Sigmoid colon (tissue), 7 donors: Measurements from ENCODE around the gene NUP88. TPM values are rescaled to one million over a fixed set of nuclear protein-coding genes. Genes with fewer than 3 reads are reported as not detected.

Experiments
- DNase-seq: peaks from one replicate; pipeline ENCODE4 v3.0.0-alpha.2; 2019
- H3K27ac ChIP-seq, 4 donors: fragments of 200-600 bp; sonication (generic); one replicate each; pipeline ENCODE4 v1.5.1; 2016 to 2019; ENCODE audit warnings: mild to moderate bottlenecking in 1 of 4
- H3K27me3 ChIP-seq, 3 donors: fragments of 200-600 bp; sonication (generic); one replicate each; pipeline ENCODE4 v1.5.1; 2019; ENCODE audit warnings: mild to moderate bottlenecking in 1 of 3
- H3K36me3 ChIP-seq, 4 donors: fragments of 200-600 bp; sonication (generic); one replicate each; pipeline ENCODE4 v1.5.1; 2016 to 2019
- H3K4me1 ChIP-seq, 4 donors: fragments of 200-600 bp; sonication (generic); one replicate each; pipeline ENCODE4 v1.5.1; 2017 to 2019
- H3K4me3 ChIP-seq, 4 donors: fragments of 200-600 bp; sonication (generic); one replicate each; pipeline ENCODE4 v1.5.1; 2017 to 2019; ENCODE audit warnings: mild to moderate bottlenecking in 2 of 4, moderate library complexity in 1 of 4
- H3K9me3 ChIP-seq, 4 donors: fragments of 200-600 bp in 3 of 4; sonication (generic) in 3 of 4; one replicate each; pipeline versions ENCODE4 v1.5.1 to v1.6.1; 2013 to 2019
- EP300 ChIP-seq, 4 donors: sonication (generic); formaldehyde crosslinking; IDR thresholded peaks; one replicate each; pipeline ENCODE4 v1.6.1; 2017; ENCODE audit warnings: antibody characterized with exemption in 4 of 4
- POLR2A ChIP-seq, 2 donors: fragments of 450-650 bp; IDR thresholded peaks; one replicate each; pipeline ENCODE4 v1.6.1; 2016; ENCODE audit warnings: antibody characterized with exemption in 2 of 2, mild to moderate bottlenecking in 2 of 2, moderate library complexity in 2 of 2
- POLR2AphosphoS5 ChIP-seq, 4 donors: sonication (generic); formaldehyde crosslinking; IDR thresholded peaks; one replicate each; pipeline ENCODE4 v1.6.1; 2017; ENCODE audit warnings: antibody characterized with exemption in 4 of 4
- WGBS, 2 donors: extraction: QIAGEN DNeasy Blood & Tissue Kit; methylation state at CpG; one replicate each; pipeline ENCODE4 v1.1.7; 2013; 5-methylcytosine and 5-hydroxymethylcytosine counted together
- intact Hi-C: fragments of 100-400 bp; cut with DNase I; formaldehyde crosslinking; loops from one replicate; pipeline ENCODE4 v1.15.1; 2023
- polyA plus RNA-seq, 3 donors: library from polyadenylated mRNA; stranded (reverse); fragments of 200-250 nt; gene quantifications; one replicate each; pipeline ENCODE4 v1.2.3, GENCODE V29; 2013
- total RNA-seq, 4 donors: library from RNA; depleted of rRNA; stranded (reverse); fragments of >200 nt; gene quantifications; one replicate each; pipeline ENCODE4 v1.1.0, GENCODE V29; 2016
- TF ChIP-seq, protein P1 (sequence below), 4 experiments: fragments of 450-650 bp in 3 of 4; fragments of 200-600 bp in 1 of 4; IDR thresholded peaks; one replicate each; pipeline ENCODE4 v1.5.1; 2016 to 2019; ENCODE audit warnings: antibody characterized with exemption in 4 of 4, mild to moderate bottlenecking in 3 of 4, moderate library complexity in 2 of 4
- donor health status: healthy with polysubstance abuse.
- donor health status: Bipolar disorder and iron deficiency.
- donor health status: healthy.

NUP88 gene
- total and polyA plus RNA-seq, 7 donors, result 39.1 to 82.9 (median 60.7) TPM

DNA sequence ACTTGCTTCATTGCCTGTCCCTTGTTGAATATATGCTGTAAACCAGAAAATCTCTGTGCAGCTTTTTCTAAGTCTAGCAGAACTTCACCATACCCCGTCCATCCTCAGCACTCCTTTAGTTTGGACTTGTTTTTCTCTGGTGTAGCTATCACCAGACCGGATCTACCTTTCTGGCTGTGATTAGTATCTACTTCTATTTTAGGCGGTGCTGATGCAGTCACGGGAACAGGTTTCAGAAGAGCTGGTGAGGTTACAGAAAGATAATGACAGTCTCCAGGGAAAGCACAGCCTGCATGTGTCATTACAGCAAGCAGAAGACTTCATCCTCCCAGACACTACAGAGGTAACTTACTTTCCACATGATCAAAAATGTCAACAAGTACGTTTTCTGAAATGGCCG is 46.4 kb downstream of the NUP88 start:
- no peaks in the 10 kb centered on the region for H3K4me1 ChIP-seq
- intact Hi-C loops, result no loop called here
- no peaks in the 10 kb centered on the region for H3K27me3 ChIP-seq
- TF ChIP-seq POLR2AphosphoS5 (IDR thresholded peaks at IDR 0.05) (no peak), EP300 (IDR thresholded peaks at IDR 0.05) (no peak), POLR2A (IDR thresholded peaks at IDR 0.05) (no peak)
- TF ChIP-seq, protein P1, sequence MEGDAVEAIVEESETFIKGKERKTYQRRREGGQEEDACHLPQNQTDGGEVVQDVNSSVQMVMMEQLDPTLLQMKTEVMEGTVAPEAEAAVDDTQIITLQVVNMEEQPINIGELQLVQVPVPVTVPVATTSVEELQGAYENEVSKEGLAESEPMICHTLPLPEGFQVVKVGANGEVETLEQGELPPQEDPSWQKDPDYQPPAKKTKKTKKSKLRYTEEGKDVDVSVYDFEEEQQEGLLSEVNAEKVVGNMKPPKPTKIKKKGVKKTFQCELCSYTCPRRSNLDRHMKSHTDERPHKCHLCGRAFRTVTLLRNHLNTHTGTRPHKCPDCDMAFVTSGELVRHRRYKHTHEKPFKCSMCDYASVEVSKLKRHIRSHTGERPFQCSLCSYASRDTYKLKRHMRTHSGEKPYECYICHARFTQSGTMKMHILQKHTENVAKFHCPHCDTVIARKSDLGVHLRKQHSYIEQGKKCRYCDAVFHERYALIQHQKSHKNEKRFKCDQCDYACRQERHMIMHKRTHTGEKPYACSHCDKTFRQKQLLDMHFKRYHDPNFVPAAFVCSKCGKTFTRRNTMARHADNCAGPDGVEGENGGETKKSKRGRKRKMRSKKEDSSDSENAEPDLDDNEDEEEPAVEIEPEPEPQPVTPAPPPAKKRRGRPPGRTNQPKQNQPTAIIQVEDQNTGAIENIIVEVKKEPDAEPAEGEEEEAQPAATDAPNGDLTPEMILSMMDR (IDR thresholded peaks at IDR 0.05), result no peak
- WGBS, 2 donors, result 77 to 85% methylated on average over 6 of the region's 6 CpGs
- DNase-seq, result no peak
- H3K36me3 ChIP-seq, result peaks cover 6 to 98% (median 42%) of the 10 kb centered on the region in 4 donors
- H3K27ac ChIP-seq, result no peak overlapping the region
- H3K4me3 ChIP-seq, result no peak overlapping the region
- no peaks in the 10 kb centered on the region for H3K9me3 ChIP-seq

DNA sequence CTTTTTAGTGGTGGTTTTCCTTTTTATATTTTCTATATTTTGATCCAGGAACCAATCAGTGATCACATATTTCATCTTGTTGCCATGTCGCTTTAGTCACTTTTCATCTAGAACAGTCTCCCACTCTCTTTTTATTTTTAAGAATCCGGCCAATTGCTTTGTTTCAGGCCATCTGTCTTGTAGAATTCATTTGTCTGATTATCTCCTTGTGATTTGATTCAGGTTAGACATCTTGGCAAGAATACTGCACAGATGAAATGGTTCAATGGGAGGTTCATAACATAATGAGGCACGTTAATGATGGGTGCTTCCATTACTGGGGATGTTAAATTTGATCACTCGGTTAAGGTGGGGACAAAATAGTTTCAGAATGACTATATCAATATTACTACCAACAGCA is 49.1 kb downstream of the NUP88 start:
- intact Hi-C loops, result no loop called here
- no peaks in the 10 kb centered on the region for H3K27me3 ChIP-seq
- TF ChIP-seq EP300 (IDR thresholded peaks at IDR 0.05), result no peak
- no peak for TF ChIP-seq POLR2AphosphoS5 (IDR thresholded peaks at IDR 0.05)
- TF ChIP-seq POLR2A (IDR thresholded peaks at IDR 0.05), result no peak
- TF ChIP-seq, protein P1 (IDR thresholded peaks at IDR 0.05), result no peak
- no peaks in the 10 kb centered on the region for H3K4me1 ChIP-seq
- H3K36me3 ChIP-seq, result peaks cover 0 to 91% (median 34%) of the 10 kb centered on the region in 4 donors
- no peaks in the 10 kb centered on the region for H3K9me3 ChIP-seq
- no peak overlapping the region for H3K4me3 ChIP-seq
- DNase-seq, result no peak
- 91% methylated on average over 4 of the region's 4 CpGs for WGBS, 2 donors
- H3K27ac ChIP-seq, result no peak overlapping the region

DNA sequence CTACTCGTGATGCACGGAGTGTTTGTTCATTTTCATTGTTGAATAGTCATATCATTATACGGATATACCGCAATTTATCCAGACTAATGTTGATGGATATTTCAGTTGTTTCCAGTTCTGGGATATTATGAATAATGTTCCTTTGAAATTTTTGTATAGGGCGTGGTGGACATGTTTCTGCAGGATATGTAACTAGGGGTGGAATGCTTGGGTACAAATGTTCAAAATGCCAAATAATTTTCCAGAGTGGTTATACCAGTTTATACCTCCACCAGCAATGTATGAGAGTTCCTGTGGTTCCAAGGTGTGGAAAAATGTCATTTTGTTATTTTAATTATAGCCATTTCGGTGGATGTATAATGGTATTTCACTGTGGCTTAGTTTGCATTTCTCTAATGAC is 53.6 kb downstream of the NUP88 start:
- Histone ChIP-seq H3K27ac (no peak overlapping the region), H3K9me3 (no peaks in the 10 kb centered on the region), H3K36me3 (peaks cover 9 to 80% (median 38%) of the 10 kb centered on the region in 4 donors), H3K4me1 (no peaks in the 10 kb centered on the region), H3K4me3 (no peak overlapping the region), H3K27me3 (no peaks in the 10 kb centered on the region)
- TF ChIP-seq EP300 (IDR thresholded peaks at IDR 0.05) (no peak), POLR2AphosphoS5 (IDR thresholded peaks at IDR 0.05) (no peak)
- TF ChIP-seq, protein P1 (IDR thresholded peaks at IDR 0.05), result no peak
- WGBS, 2 donors, result 91 to 95% methylated on average over 6 of the region's 6 CpGs
- intact Hi-C loops, result no loop called here
- DNase-seq, result no peak

DNA sequence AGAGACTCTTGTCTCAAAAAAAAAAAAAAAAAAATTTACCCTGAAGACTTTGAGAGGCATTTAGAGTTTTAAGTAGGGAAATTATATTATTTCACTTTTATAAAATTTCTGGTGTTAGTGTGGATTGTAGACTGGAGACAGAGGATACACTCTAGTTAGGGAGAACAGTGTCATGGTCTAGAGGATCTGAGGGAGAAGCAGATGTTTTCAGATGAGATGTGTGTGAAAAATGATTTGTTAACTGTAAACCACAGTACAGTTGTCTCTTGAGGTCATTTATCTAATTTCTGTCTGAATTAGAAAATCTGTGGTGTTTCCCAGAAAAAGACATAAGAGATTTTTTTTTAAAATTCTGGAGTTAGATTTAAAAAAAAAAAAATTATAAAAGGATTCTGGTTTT is 54.8 kb downstream of the NUP88 start:
- Histone ChIP-seq H3K4me3 (no peak overlapping the region), H3K4me1 (no peaks in the 10 kb centered on the region), H3K9me3 (no peaks in the 10 kb centered on the region), H3K27me3 (no peaks in the 10 kb centered on the region), H3K36me3 (peaks cover 9 to 76% (median 39%) of the 10 kb centered on the region in 4 donors), H3K27ac (no peak overlapping the region)
- TF ChIP-seq EP300 (IDR thresholded peaks at IDR 0.05) (no peak), POLR2A (IDR thresholded peaks at IDR 0.05) (no peak), POLR2AphosphoS5 (IDR thresholded peaks at IDR 0.05) (no peak)
- intact Hi-C loops, result no loop called here
- DNase-seq, result no peak

DNA sequence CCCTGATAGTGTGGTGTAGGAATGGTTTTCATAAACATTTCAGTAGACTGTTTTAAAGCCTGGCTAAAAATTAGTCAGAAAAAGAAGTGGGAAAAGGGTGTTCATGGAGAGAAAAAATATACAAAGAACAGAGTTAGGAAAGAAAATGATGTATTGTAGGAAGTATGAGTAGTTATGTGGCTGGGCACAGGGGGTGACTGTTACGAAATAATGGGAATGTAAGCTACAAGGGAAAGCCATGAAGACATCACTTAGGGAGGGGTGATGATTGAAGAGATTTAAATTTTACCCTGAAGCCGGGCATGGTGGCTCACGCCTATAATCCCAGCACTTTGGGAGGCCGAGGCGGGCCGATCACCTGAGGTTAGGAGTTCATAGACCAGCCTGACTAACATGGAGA is 55.3 kb downstream of the NUP88 start:
- Histone ChIP-seq H3K27ac (no peak overlapping the region), H3K36me3 (peaks cover 9 to 74% (median 34%) of the 10 kb centered on the region in 4 donors), H3K4me3 (no peak overlapping the region), H3K27me3 (no peaks in the 10 kb centered on the region), H3K9me3 (no peaks in the 10 kb centered on the region), H3K4me1 (no peaks in the 10 kb centered on the region)
- DNase-seq, result no peak
- TF ChIP-seq POLR2AphosphoS5 (IDR thresholded peaks at IDR 0.05), result no peak
- TF ChIP-seq EP300 (IDR thresholded peaks at IDR 0.05), result no peak
- TF ChIP-seq POLR2A (IDR thresholded peaks at IDR 0.05), result no peak
- TF ChIP-seq, protein P1 (IDR thresholded peaks at IDR 0.05), result no peak
- intact Hi-C loops, result no loop called here
- 95 to 98% methylated on average over 6 of the region's 6 CpGs for WGBS, 2 donors
